H1 (cell line): ENCODE measurements around the gene BAZ2B. TPM values are rescaled to one million over a fixed set of nuclear protein-coding genes. Genes with fewer than 3 reads are reported as not detected.

Experiments
- CTCF ChIA-PET: fragments of 300-600 bp; sonication (Branson Sonifier 250); formaldehyde crosslinking; loops from one replicate; lab custom pipeline; 2021; ENCODE audit not compliant: partially characterized antibody; lab: Charles Lee
- POLR2A ChIA-PET: fragments of 300-600 bp; sonication (Branson Sonifier 250); formaldehyde crosslinking; loops from one replicate; lab custom pipeline; 2021; ENCODE audit warnings: inconsistent platforms; ENCODE audit not compliant: partially characterized antibody; lab: Charles Lee
- DNase-seq, 2 experiments: peaks; one replicate each; pipeline versions ENCODE4 v3.0.0 to v3.0.0-alpha.2; 2010 to 2022; ENCODE audit warnings: low spot score in 2 of 2, low read depth in 1 of 2, mixed read lengths in 1 of 2
- FAIRE-seq: peaks from 2 replicates; lab custom pipeline; 2011; peaks lifted over from hg19 to GRCh38; lab: Jason Lieb, UNC
- H2AFZ ChIP-seq: 2 replicates; pipeline ENCODE4 v1.8.1; 2012; ENCODE audit warnings: low read length, inconsistent platforms
- H2AK5ac ChIP-seq: 2 replicates; pipeline ENCODE4 v1.6.1; 2013; ENCODE audit warnings: low read depth, low read length
- H2BK120ac ChIP-seq: replicated peaks from 2 replicates; pipeline ENCODE3; 2013; ENCODE audit warnings: low read depth, low read length, inconsistent platforms
- H2BK12ac ChIP-seq: 2 replicates; pipeline ENCODE4 v1.6.1; 2013; ENCODE audit warnings: low read depth, low read length
- H2BK15ac ChIP-seq: 2 replicates; pipeline ENCODE4 v1.6.1; 2013; ENCODE audit warnings: low read length
- H2BK20ac ChIP-seq: 2 replicates; pipeline ENCODE4 v1.6.1; 2013; ENCODE audit warnings: low read length
- H2BK5ac ChIP-seq: 2 replicates; pipeline ENCODE4 v1.6.1; 2013; ENCODE audit warnings: low read depth, low read length
- H3K14ac ChIP-seq: 2 replicates; pipeline ENCODE4 v1.6.1; 2013; ENCODE audit warnings: inconsistent platforms; ENCODE audit not compliant: insufficient read length
- H3K18ac ChIP-seq: 2 replicates; pipeline ENCODE4 v1.6.1; 2013; ENCODE audit warnings: low read length; ENCODE audit errors: extremely low read depth
- H3K23ac ChIP-seq: 2 replicates; pipeline ENCODE4 v1.6.1; 2013; ENCODE audit warnings: inconsistent platforms; ENCODE audit not compliant: insufficient read length
- H3K23me2 ChIP-seq: 2 replicates; pipeline ENCODE4 v1.6.1; 2013; ENCODE audit warnings: low read depth, low read length
- H3K27ac ChIP-seq: 2 replicates; pipeline ENCODE4 v1.6.1; 2011; ENCODE audit warnings: low read depth, low read length, inconsistent platforms
- H3K27me3 ChIP-seq, 4 experiments: replicated peaks in 1 of 4; 1 replicate in 1 of 4; 2 replicates in 3 of 4; pipeline versions ENCODE4 v1.6.1 to v1.8.1; 2011 to 2013; ENCODE audit warnings: low read length in 3 of 4, mild to moderate bottlenecking in 3 of 4, inconsistent platforms in 2 of 4, mixed read lengths in 2 of 4, moderate library complexity in 1 of 4; ENCODE audit not compliant: control insufficient read depth in 3 of 4, insufficient read depth in 3 of 4; ENCODE audit errors: extremely low read depth in 1 of 4
- H3K36me3 ChIP-seq, 4 experiments: 2 replicates each; pipeline versions ENCODE4 v1.6.1 to v1.8.1; 2011 to 2013; ENCODE audit warnings: mild to moderate bottlenecking in 4 of 4, low read length in 3 of 4, moderate library complexity in 2 of 4, control low read depth in 1 of 4, inconsistent platforms in 1 of 4; ENCODE audit not compliant: insufficient read depth in 4 of 4, control insufficient read depth in 2 of 4
- H3K4ac ChIP-seq: replicated peaks from 2 replicates; pipeline ENCODE3; 2013; ENCODE audit warnings: low read length, low read depth, mixed read lengths, inconsistent platforms; ENCODE audit not compliant: insufficient read length
- H3K4me1 ChIP-seq, 4 experiments: replicated peaks in 1 of 4; 1 replicate in 1 of 4; 2 replicates in 3 of 4; pipeline versions ENCODE4 v1.6.1 to v1.8.1; 2011 to 2013; ENCODE audit warnings: low read length in 3 of 4, inconsistent platforms in 2 of 4, mixed read lengths in 1 of 4; ENCODE audit not compliant: insufficient read depth in 4 of 4, control insufficient read depth in 3 of 4
- H3K4me2 ChIP-seq, 2 experiments: 2 replicates each; pipeline versions ENCODE4 v1.6.1 to v1.8.1; 2011 to 2013; ENCODE audit warnings: low read depth in 2 of 2, low read length in 2 of 2, control low read depth in 1 of 2, inconsistent platforms in 1 of 2, mild to moderate bottlenecking in 1 of 2; ENCODE audit not compliant: insufficient read depth in 1 of 2
- H3K4me3 ChIP-seq, 4 experiments: fragments of 200-600, 300-600 bp in 1 of 4; sonication (generic), shearing (Covaris generic), sonication (Bioruptor Twin) in 1 of 4; 2 replicates each; pipeline versions ENCODE4 v1.5.1 to v1.8.1; 2011 to 2016; ENCODE audit warnings: low read length in 4 of 4, low read depth in 3 of 4, control low read depth in 2 of 4, inconsistent platforms in 2 of 4, mild to moderate bottlenecking in 2 of 4, mixed read lengths in 1 of 4, moderate library complexity in 1 of 4; ENCODE audit not compliant: insufficient read depth in 2 of 4; ENCODE audit errors: extremely low read depth in 1 of 4
- H3K56ac ChIP-seq: replicated peaks from 2 replicates; pipeline ENCODE3; 2013; ENCODE audit warnings: low read depth, mild to moderate bottlenecking, mixed read lengths, low read length, inconsistent platforms; ENCODE audit not compliant: insufficient read length
- H3K79me1 ChIP-seq: 2 replicates; pipeline ENCODE4 v1.6.1; 2013; ENCODE audit warnings: low read depth, low read length, control low read depth
- H3K79me2 ChIP-seq, 2 experiments: 2 replicates each; pipeline versions ENCODE4 v1.6.1 to v1.8.1; 2012 to 2013; ENCODE audit warnings: low read length in 2 of 2, mild to moderate bottlenecking in 2 of 2, inconsistent platforms in 1 of 2; ENCODE audit not compliant: insufficient read depth in 2 of 2, control insufficient read depth in 1 of 2
- H3K9ac ChIP-seq, 4 experiments: replicated peaks in 1 of 4; 1 replicate in 1 of 4; 2 replicates in 3 of 4; pipeline versions ENCODE4 v1.6.1 to v1.8.1; 2011 to 2013; ENCODE audit warnings: low read depth in 3 of 4, low read length in 3 of 4, control low read depth in 2 of 4, mild to moderate bottlenecking in 2 of 4, moderate library complexity in 2 of 4, inconsistent platforms in 1 of 4; ENCODE audit errors: extremely low read depth in 1 of 4
- H3K9me3 ChIP-seq, 2 experiments: 2 replicates each; pipeline versions ENCODE4 v1.6.1 to v1.8.1; 2012 to 2013; ENCODE audit warnings: mild to moderate bottlenecking in 2 of 2, moderate library complexity in 2 of 2, control low read depth in 1 of 2, inconsistent platforms in 1 of 2, low read depth in 1 of 2, low read length in 1 of 2, mixed read lengths in 1 of 2; ENCODE audit not compliant: insufficient read depth in 2 of 2
- H4K20me1 ChIP-seq, 2 experiments: replicated peaks in 1 of 2; 2 replicates each; pipeline versions ENCODE3 to v1.8.1; 2011 to 2013; ENCODE audit warnings: inconsistent platforms in 2 of 2, low read length in 2 of 2, mild to moderate bottlenecking in 1 of 2; ENCODE audit not compliant: insufficient read depth in 2 of 2, control insufficient read depth in 1 of 2
- H4K5ac ChIP-seq: 2 replicates; pipeline ENCODE4 v1.6.1; 2013; ENCODE audit warnings: low read length, low read depth, mixed read lengths, inconsistent platforms; ENCODE audit not compliant: insufficient read length
- H4K8ac ChIP-seq: 2 replicates; pipeline ENCODE4 v1.8.0; 2013; ENCODE audit warnings: mild to moderate bottlenecking, moderate library complexity, low read length, inconsistent platforms; ENCODE audit not compliant: insufficient read depth; ENCODE audit errors: extremely low read depth
- H4K91ac ChIP-seq: replicated peaks from 2 replicates; pipeline ENCODE3; 2013; ENCODE audit warnings: low read length, mixed read lengths, inconsistent platforms; ENCODE audit not compliant: insufficient read length
- BCL11A ChIP-seq, 2 experiments: IDR thresholded peaks; one replicate each; pipeline ENCODE4 v1.6.1; 2011; ENCODE audit warnings: low read depth in 2 of 2, low read length in 2 of 2, mild to moderate bottlenecking in 2 of 2
- EZH2 ChIP-seq: fragments of 200-600 bp; sonication (generic); IDR thresholded peaks from 2 replicates; pipeline ENCODE4 v1.7.1; 2012; ENCODE audit warnings: low read depth, mild to moderate bottlenecking, moderate library complexity, low read length, inconsistent platforms; ENCODE audit not compliant: severe bottlenecking
- PHF8 ChIP-seq: fragments of 200-600 bp; sonication (generic); conservative IDR thresholded peaks from 2 replicates; pipeline ENCODE4 v1.7.1; 2012; ENCODE audit warnings: low read depth, mild to moderate bottlenecking, inconsistent platforms, low read length, moderate library complexity
- POLR2A ChIP-seq, 2 experiments: IDR thresholded peaks; 1 replicate in 1 of 2; 2 replicates in 1 of 2; pipeline ENCODE4 v1.6.1; 2011; ENCODE audit warnings: low read depth in 2 of 2, low read length in 2 of 2, mild to moderate bottlenecking in 2 of 2; ENCODE audit errors: control extremely low read depth in 1 of 2
- WGBS, 2 experiments: shearing (Covaris generic) in 1 of 2; methylation state at CpG; one replicate each; pipeline versions ENCODE4 v1.1.6 to v1.1.7; 2013 to 2015; ENCODE audit warnings: low lambda C conversion rate in 2 of 2, mixed read lengths in 2 of 2, inconsistent platforms in 1 of 2, low coverage in 1 of 2, missing lambda C conversion rate in 1 of 2; ENCODE audit not compliant: insufficient replicate concordance in 2 of 2, insufficient coverage in 1 of 2, insufficient read length in 1 of 2; ENCODE audit errors: extremely low coverage in 1 of 2, missing lambda C conversion rate in 1 of 2; 5-methylcytosine and 5-hydroxymethylcytosine counted together
- polyA plus RNA-seq, 7 experiments: library from polyadenylated mRNA; depleted of rRNA in 3 of 7; stranded (reverse) in 5 of 7; unstranded in 2 of 7; fragments of >200 nt in 5 of 7; fragments of 200-250 nt in 2 of 7; gene quantifications; 1 replicate in 5 of 7; 2 replicates in 1 of 7; 4 replicates in 1 of 7; pipeline versions ENCODE4 v1.2.1 to v1.2.3, GENCODE V29; 2011 to 2013; ENCODE audit warnings: missing spikeins in 2 of 7, mixed read lengths in 2 of 7
- total RNA-seq: library from RNA; stranded (reverse); fragmentation: NEBNext Ultra II Directional; extraction: Animal tissue kit (Norgen Biotek cat#: 25700); gene quantifications from 2 replicates; pipeline ENCODE4 v1.2.1, GENCODE V29; 2021
- TF ChIP-seq, protein P1 (sequence below), 3 experiments: IDR thresholded peaks; 1 replicate in 2 of 3; 2 replicates in 1 of 3; pipeline versions ENCODE4 v1.5.1 to v1.6.1; 2011; ENCODE audit warnings: low read length in 3 of 3, mild to moderate bottlenecking in 3 of 3, inconsistent platforms in 2 of 3, low read depth in 1 of 3, moderate library complexity in 1 of 3; ENCODE audit not compliant: insufficient read depth in 1 of 3; ENCODE audit errors: control extremely low read depth in 1 of 3

BAZ2B gene
- total and polyA plus RNA-seq, 2 of the 8 experiments (the other 6 are each of a cell fraction or from before 2014, with no cell fraction given) = 15.2 to 46.3 TPM

DNA sequence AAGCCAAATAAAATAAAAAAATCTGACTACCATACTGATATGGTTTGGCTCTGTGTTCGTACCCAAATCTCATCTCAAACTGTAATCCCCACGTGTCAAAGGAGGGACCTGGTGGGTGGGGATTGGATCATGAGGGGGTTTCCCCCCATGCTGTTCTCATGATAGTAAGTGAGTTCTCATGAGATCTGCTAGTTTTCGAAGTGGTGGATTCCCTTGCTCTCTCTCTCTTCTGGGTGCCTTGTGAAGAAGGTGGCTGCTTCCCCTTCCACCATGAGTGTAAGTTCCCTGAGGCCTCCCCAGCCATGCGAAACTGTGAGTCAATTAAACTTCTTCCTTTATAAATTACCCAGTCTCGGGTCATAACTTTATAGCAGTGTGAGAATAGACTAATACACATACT is 206.1 kb downstream of the BAZ2B start:
- H3K79me2 ChIP-seq = no peaks in the 10 kb centered on the region
- no peaks in the 10 kb centered on the region for H4K20me1 ChIP-seq
- no peak overlapping the region for H3K23ac ChIP-seq
- no peak overlapping the region for H3K18ac ChIP-seq
- H3K4me2 ChIP-seq = no peak overlapping the region
- no peak overlapping the region for H3K4me3 ChIP-seq
- no peak overlapping the region for H2AK5ac ChIP-seq
- no peak overlapping the region for H4K91ac ChIP-seq
- H3K23me2 ChIP-seq = no peaks in the 10 kb centered on the region
- H3K56ac ChIP-seq = no peak overlapping the region
- ChIA-PET POLR2A (interaction anchor here (1.1 kb wide), 1 partner anchor 24 kb away, joined by 3 read pairs; no protein-coding TSS in a partner anchor), CTCF (interaction anchor here (0.6 to 0.8 kb wide), 2 partner anchors 10 to 78 kb away, joined by 3 read pairs; no protein-coding TSS in a partner anchor)
- no peak overlapping the region for H3K9ac ChIP-seq
- H2AFZ ChIP-seq = no peak overlapping the region
- no peak overlapping the region for H2BK12ac ChIP-seq
- WGBS, 2 experiments = 85% methylated on average over 5 of the region's 5 CpGs; no CpG with 5 or more reads in 1 of the 2 experiments
- no peak overlapping the region for H2BK20ac ChIP-seq
- TF ChIP-seq, protein P1, sequence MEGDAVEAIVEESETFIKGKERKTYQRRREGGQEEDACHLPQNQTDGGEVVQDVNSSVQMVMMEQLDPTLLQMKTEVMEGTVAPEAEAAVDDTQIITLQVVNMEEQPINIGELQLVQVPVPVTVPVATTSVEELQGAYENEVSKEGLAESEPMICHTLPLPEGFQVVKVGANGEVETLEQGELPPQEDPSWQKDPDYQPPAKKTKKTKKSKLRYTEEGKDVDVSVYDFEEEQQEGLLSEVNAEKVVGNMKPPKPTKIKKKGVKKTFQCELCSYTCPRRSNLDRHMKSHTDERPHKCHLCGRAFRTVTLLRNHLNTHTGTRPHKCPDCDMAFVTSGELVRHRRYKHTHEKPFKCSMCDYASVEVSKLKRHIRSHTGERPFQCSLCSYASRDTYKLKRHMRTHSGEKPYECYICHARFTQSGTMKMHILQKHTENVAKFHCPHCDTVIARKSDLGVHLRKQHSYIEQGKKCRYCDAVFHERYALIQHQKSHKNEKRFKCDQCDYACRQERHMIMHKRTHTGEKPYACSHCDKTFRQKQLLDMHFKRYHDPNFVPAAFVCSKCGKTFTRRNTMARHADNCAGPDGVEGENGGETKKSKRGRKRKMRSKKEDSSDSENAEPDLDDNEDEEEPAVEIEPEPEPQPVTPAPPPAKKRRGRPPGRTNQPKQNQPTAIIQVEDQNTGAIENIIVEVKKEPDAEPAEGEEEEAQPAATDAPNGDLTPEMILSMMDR (IDR thresholded peaks at IDR 0.05; ENCODE audit: control extremely low read depth in 1 of 3, insufficient read depth in 1 of 3, low read depth in 1 of 3, low read length in 3 of 3) = no peak
- TF ChIP-seq EZH2 (no peak), BCL11A (IDR thresholded peaks at IDR 0.05; ENCODE audit: low read depth in 2 of 2, low read length in 2 of 2) (no peak), PHF8 (no peak), POLR2A (IDR thresholded peaks at IDR 0.05; ENCODE audit: control extremely low read depth in 1 of 2, low read depth in 2 of 2, low read length in 2 of 2) (no peak)
- peaks cover 2 to 19% (median 3%) of the 10 kb centered on the region in 4 experiments; a peak in 7 of 8 replicates for H3K36me3 ChIP-seq
- no peak overlapping the region for H2BK5ac ChIP-seq
- H4K8ac ChIP-seq = no peak overlapping the region
- no peak for DNase-seq
- H3K27me3 ChIP-seq = no peaks in the 10 kb centered on the region
- H3K27ac ChIP-seq = no peak overlapping the region
- H3K79me1 ChIP-seq = no peaks in the 10 kb centered on the region
- no peaks in the 10 kb centered on the region for H3K4me1 ChIP-seq
- no peak overlapping the region for H2BK120ac ChIP-seq
- H3K14ac ChIP-seq = no peak overlapping the region
- no peak overlapping the region for H4K5ac ChIP-seq
- H3K9me3 ChIP-seq = no peaks in the 10 kb centered on the region
- no peak for FAIRE-seq
- H3K4ac ChIP-seq = no peak overlapping the region
- no peak overlapping the region for H2BK15ac ChIP-seq
